Liver (tissue), 9 donors: ENCODE data around the gene SLC18A2. TPM values are rescaled to one million over a fixed set of nuclear protein-coding genes. Genes with fewer than 3 reads are reported as not detected.
A peak's percentile ranks its signal among the peaks of the same experiment; 100 is the strongest.

Experiments
- DNase-seq: peaks from one replicate; pipeline ENCODE4 v3.0.0-alpha.2; 2017; ENCODE audit warnings: low spot score
- H3K27ac ChIP-seq, 2 donors: one replicate each; pipeline ENCODE4 v1.7.0; 2013; ENCODE audit warnings: inconsistent platforms in 2 of 2, low read length in 2 of 2, control low read depth in 1 of 2, low read depth in 1 of 2, mild to moderate bottlenecking in 1 of 2
- H3K27me3 ChIP-seq, 4 donors: one replicate each; pipeline versions ENCODE4 v1.6.1 to v1.7.0; 2013; ENCODE audit warnings: low read length in 3 of 4, inconsistent platforms in 1 of 4, mild to moderate bottlenecking in 1 of 4, moderate library complexity in 1 of 4; ENCODE audit not compliant: control insufficient read depth in 4 of 4, insufficient read depth in 4 of 4
- H3K36me3 ChIP-seq, 4 donors: one replicate each; pipeline versions ENCODE4 v1.6.1 to v1.7.0; 2013; ENCODE audit warnings: low read length in 3 of 4, mild to moderate bottlenecking in 3 of 4, low read depth in 1 of 4, moderate library complexity in 1 of 4; ENCODE audit not compliant: control insufficient read depth in 4 of 4, insufficient read depth in 3 of 4
- H3K4me1 ChIP-seq, 4 donors: one replicate each; pipeline versions ENCODE4 v1.6.1 to v1.7.0; 2013; ENCODE audit warnings: low read length in 3 of 4, mild to moderate bottlenecking in 3 of 4, moderate library complexity in 1 of 4; ENCODE audit not compliant: control insufficient read depth in 4 of 4, insufficient read depth in 4 of 4
- H3K4me3 ChIP-seq, 3 donors: one replicate each; pipeline versions ENCODE4 v1.6.1 to v1.7.0; 2013; ENCODE audit warnings: low read length in 3 of 3, control low read depth in 1 of 3, low read depth in 1 of 3, mild to moderate bottlenecking in 1 of 3
- H3K9ac ChIP-seq, 2 donors: one replicate each; pipeline ENCODE4 v1.7.0; 2013; ENCODE audit warnings: low read length in 2 of 2, mild to moderate bottlenecking in 2 of 2, moderate library complexity in 2 of 2, control low read depth in 1 of 2, low read depth in 1 of 2
- H3K9me3 ChIP-seq, 4 donors: one replicate each; pipeline versions ENCODE4 v1.6.1 to v1.7.0; 2013; ENCODE audit warnings: low read length in 3 of 4; ENCODE audit not compliant: control insufficient read depth in 4 of 4
- ATF3 ChIP-seq: IDR thresholded peaks from 2 replicates; pipeline ENCODE4 v1.6.1; 2016; ENCODE audit warnings: antibody characterized with exemption
- CTCF ChIP-seq: fragments of 150-350 bp; IDR thresholded peaks from 2 replicates; pipeline ENCODE4 v1.5.1; 2017; ENCODE audit warnings: improper control_type of control experiment, low read depth, low read length; ENCODE audit not compliant: missing input control
- EGR1 ChIP-seq, 2 donors: IDR thresholded peaks; 2 replicates each; pipeline ENCODE4 v1.6.1; 2016 to 2018; ENCODE audit warnings: antibody characterized with exemption in 2 of 2, low read depth in 2 of 2
- FOXA2 ChIP-seq: IDR thresholded peaks from 2 replicates; pipeline ENCODE4 v1.6.1; 2016; ENCODE audit warnings: antibody characterized with exemption
- GABPA ChIP-seq, 2 donors: IDR thresholded peaks in 1 of 2; conservative IDR thresholded peaks in 1 of 2; 2 replicates each; pipeline ENCODE4 v1.6.1; 2016; ENCODE audit warnings: antibody characterized with exemption in 2 of 2, mild to moderate bottlenecking in 1 of 2, moderate library complexity in 1 of 2
- HNF4A ChIP-seq, 2 donors: conservative IDR thresholded peaks; 2 replicates each; pipeline ENCODE4 v1.6.1; 2016; ENCODE audit warnings: antibody characterized with exemption in 2 of 2, mild to moderate bottlenecking in 2 of 2
- HNF4G ChIP-seq: IDR thresholded peaks from 2 replicates; pipeline ENCODE4 v1.6.1; 2016; ENCODE audit warnings: antibody characterized with exemption
- JUND ChIP-seq, 2 donors: IDR thresholded peaks; 2 replicates each; pipeline ENCODE4 v1.6.1; 2016; ENCODE audit warnings: antibody characterized with exemption in 2 of 2
- MAX ChIP-seq: IDR thresholded peaks from 2 replicates; pipeline ENCODE4 v1.6.1; 2016; ENCODE audit warnings: antibody characterized with exemption
- NR2F2 ChIP-seq: IDR thresholded peaks from 2 replicates; pipeline ENCODE4 v1.6.1; 2016; ENCODE audit warnings: antibody characterized with exemption
- RAD21 ChIP-seq, 2 donors: IDR thresholded peaks; 2 replicates each; pipeline ENCODE4 v1.6.1; 2016; ENCODE audit warnings: antibody characterized with exemption in 2 of 2, mild to moderate bottlenecking in 2 of 2
- REST ChIP-seq: IDR thresholded peaks from 2 replicates; pipeline ENCODE4 v1.6.1; 2016; ENCODE audit warnings: antibody characterized with exemption, mild to moderate bottlenecking
- RXRA ChIP-seq, 2 donors: IDR thresholded peaks; 2 replicates each; pipeline ENCODE4 v1.6.1; 2017 to 2018; ENCODE audit warnings: antibody characterized with exemption in 2 of 2, mild to moderate bottlenecking in 1 of 2
- TAF1 ChIP-seq: conservative IDR thresholded peaks from 2 replicates; pipeline ENCODE4 v1.6.1; 2016; ENCODE audit warnings: antibody characterized with exemption, mild to moderate bottlenecking
- YY1 ChIP-seq: IDR thresholded peaks from 2 replicates; pipeline ENCODE4 v1.6.1; 2016; ENCODE audit warnings: antibody characterized with exemption, mild to moderate bottlenecking
- ZBTB33 ChIP-seq: IDR thresholded peaks from 2 replicates; pipeline ENCODE4 v1.6.1; 2016; ENCODE audit warnings: antibody characterized with exemption
- WGBS: extraction: QIAGEN DNeasy Blood & Tissue Kit; methylation state at CpG from one replicate; pipeline ENCODE4 v1.1.7; 2013; 5-methylcytosine and 5-hydroxymethylcytosine counted together
- polyA plus RNA-seq, 2 donors: library from polyadenylated mRNA; stranded (reverse) in 1 of 2; unstranded in 1 of 2; fragments of 200-250 nt in 1 of 2; fragments of >200 nt in 1 of 2; fragmentation: Nextera tagmentation in 1 of 2; extraction: Ambion mirVana in 1 of 2; gene quantifications; one replicate each; pipeline versions ENCODE4 v1.2.1 to v1.2.3, GENCODE V29; 2013 to 2015
- total RNA-seq, 2 donors: library from RNA; depleted of rRNA; stranded (reverse); fragments of >200 nt; gene quantifications; one replicate each; pipeline ENCODE4 v1.2.3, GENCODE V29; 2014
- donor health status: healthy.
- donor health status: healthy.
- donor health status: healthy.
- donor health status: healthy.
- donor health status: healthy.

The SLC18A2 gene
- total and polyA plus RNA-seq, 4 donors: 0.92 to 3.7 (median 1.4) TPM

- WGBS: 86% methylated on average over 3 of the region's 3 CpGs
- no peaks in the 10 kb centered on the region for H3K27me3 ChIP-seq
- TF ChIP-seq ZBTB33: no peak
- no peak for TF ChIP-seq CTCF
- TF ChIP-seq JUND (IDR thresholded peaks at IDR 0.05): no peak
- TF ChIP-seq NR2F2: no peak
- TF ChIP-seq RAD21 (IDR thresholded peaks at IDR 0.05): no peak
These were observed 20.6 kb downstream of the SLC18A2 start for GRCh38 chr10:117261501-117261900.

GRCh38 chr10:117262291-117262902 is 21.5 kb downstream of the SLC18A2 start:
- 68% methylated on average over 10 of the region's 10 CpGs for WGBS
- TF ChIP-seq CTCF (no peak), REST (no peak), HNF4A (conservative IDR thresholded peaks at IDR 0.05) (no peak), EGR1 (IDR thresholded peaks at IDR 0.05; ENCODE audit: low read depth in 2 of 2) (no peak), NR2F2 (no peak), JUND (IDR thresholded peaks at IDR 0.05) (no peak), RAD21 (IDR thresholded peaks at IDR 0.05) (no peak), GABPA (IDR thresholded peaks at IDR 0.05 in 1 of 2, conservative IDR thresholded peaks at IDR 0.05 in 1 of 2) (no peak), YY1 (no peak), MAX (no peak), HNF4G (no peak), FOXA2 (no peak), ATF3 (no peak), TAF1 (no peak), RXRA (IDR thresholded peaks at IDR 0.05) (no peak)

More at GRCh38 chr10:117261501-117261900, 20.6 kb downstream of the SLC18A2 start:
- H3K9me3 ChIP-seq: no peaks in the 10 kb centered on the region
- peak; percentile 8 for DNase-seq
- H3K4me1 ChIP-seq: no peaks in the 10 kb centered on the region
- no peaks in the 10 kb centered on the region for H3K36me3 ChIP-seq
- no peak overlapping the region for H3K9ac ChIP-seq
- no peak overlapping the region for H3K4me3 ChIP-seq
- no peak overlapping the region for H3K27ac ChIP-seq

More at GRCh38 chr10:117262291-117262902, 21.5 kb downstream of the SLC18A2 start:
- Histone ChIP-seq H3K9me3 (no peaks in the 10 kb centered on the region), H3K27ac (no peak overlapping the region), H3K4me3 (no peak overlapping the region), H3K27me3 (no peaks in the 10 kb centered on the region), H3K36me3 (no peaks in the 10 kb centered on the region), H3K4me1 (no peaks in the 10 kb centered on the region), H3K9ac (no peak overlapping the region)
- peak; percentile 33 for DNase-seq
